MM.1S (cell line): ENCODE measurements around the gene SETBP1.

Source experiments
- EZH2 ChIP-seq: fragments of 300-600 bp; sonication (generic); optimal IDR thresholded peaks from 2 replicates; pipeline ENCODE3; 2017; ENCODE audit warnings: low read depth, mild to moderate bottlenecking, antibody characterized with exemption, low read length, mixed read lengths
- EZH2phosphoT487 ChIP-seq: fragments of 300-600 bp; sonication (generic); IDR thresholded peaks from 2 replicates; pipeline ENCODE4 v1.6.1; 2018; ENCODE audit warnings: antibody characterized with exemption, low read length
- TF ChIP-seq, protein P1 (sequence below): fragments of 300-600 bp; sonication (generic); IDR thresholded peaks from 2 replicates; pipeline ENCODE4 v1.5.1; 2016; ENCODE audit warnings: antibody characterized with exemption, low read length, mixed read lengths

DNA sequence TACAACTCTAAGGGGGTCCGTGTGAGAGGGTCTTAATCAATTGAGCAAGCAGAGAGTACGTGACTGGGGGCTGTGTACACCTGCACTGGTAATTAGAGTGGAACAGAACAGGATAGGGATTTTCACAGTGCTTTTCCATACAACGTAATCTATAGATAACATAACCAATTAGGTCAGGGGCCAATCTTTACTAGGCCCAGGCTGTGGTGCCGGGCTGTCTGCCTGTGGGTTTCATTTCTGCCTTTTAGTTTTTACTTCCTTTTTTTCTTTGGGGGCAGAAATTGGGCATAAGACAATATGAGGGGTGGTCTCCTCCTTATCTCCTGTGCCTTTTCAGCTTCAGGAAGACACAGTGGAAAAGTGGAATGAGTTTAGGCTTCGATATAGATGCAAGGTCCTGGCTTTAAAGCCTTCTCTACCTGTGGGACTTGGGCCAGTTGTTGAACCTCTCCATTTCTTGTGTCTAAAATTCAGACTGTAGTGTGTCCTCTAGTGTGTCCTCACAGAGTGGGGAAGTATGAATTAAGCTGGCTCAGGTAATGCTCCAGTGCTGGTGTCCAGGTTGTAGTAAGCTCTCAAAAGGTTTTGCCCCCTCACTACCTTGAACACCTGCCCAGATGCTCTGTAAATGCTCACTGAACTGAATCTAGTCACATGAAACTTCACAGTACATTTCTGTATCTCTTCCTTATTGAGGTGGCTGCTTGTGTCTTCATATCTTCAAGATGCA lies 422.8 kb downstream of the SETBP1 start:
- TF ChIP-seq, protein P1, sequence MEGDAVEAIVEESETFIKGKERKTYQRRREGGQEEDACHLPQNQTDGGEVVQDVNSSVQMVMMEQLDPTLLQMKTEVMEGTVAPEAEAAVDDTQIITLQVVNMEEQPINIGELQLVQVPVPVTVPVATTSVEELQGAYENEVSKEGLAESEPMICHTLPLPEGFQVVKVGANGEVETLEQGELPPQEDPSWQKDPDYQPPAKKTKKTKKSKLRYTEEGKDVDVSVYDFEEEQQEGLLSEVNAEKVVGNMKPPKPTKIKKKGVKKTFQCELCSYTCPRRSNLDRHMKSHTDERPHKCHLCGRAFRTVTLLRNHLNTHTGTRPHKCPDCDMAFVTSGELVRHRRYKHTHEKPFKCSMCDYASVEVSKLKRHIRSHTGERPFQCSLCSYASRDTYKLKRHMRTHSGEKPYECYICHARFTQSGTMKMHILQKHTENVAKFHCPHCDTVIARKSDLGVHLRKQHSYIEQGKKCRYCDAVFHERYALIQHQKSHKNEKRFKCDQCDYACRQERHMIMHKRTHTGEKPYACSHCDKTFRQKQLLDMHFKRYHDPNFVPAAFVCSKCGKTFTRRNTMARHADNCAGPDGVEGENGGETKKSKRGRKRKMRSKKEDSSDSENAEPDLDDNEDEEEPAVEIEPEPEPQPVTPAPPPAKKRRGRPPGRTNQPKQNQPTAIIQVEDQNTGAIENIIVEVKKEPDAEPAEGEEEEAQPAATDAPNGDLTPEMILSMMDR, result no peak
- TF ChIP-seq EZH2, result no peak
- no peak for TF ChIP-seq EZH2phosphoT487
